Testis (tissue), 3 donors: Measurements from ENCODE around the gene IL20RA. TPM values are rescaled to one million over a fixed set of nuclear protein-coding genes. Genes with fewer than 3 reads are reported as not detected.

ENCODE experiments used
- DNase-seq: peaks from one replicate; pipeline ENCODE4 v3.0.0-alpha.2; 2019
- H3K27ac ChIP-seq, 2 donors: fragments of 200-600 bp; sonication (generic); one replicate each; pipeline ENCODE4 v1.5.1; 2019
- H3K27me3 ChIP-seq: fragments of 200-600 bp; sonication (generic); one replicate; pipeline ENCODE4 v1.5.1; 2019
- H3K36me3 ChIP-seq: fragments of 200-600 bp; sonication (generic); one replicate; pipeline ENCODE4 v1.5.1; 2017; ENCODE audit warnings: low read depth; ENCODE audit errors: missing control alignments
- H3K4me1 ChIP-seq: fragments of 200-600 bp; sonication (generic); one replicate; pipeline ENCODE4 v1.5.1; 2019
- H3K4me3 ChIP-seq, 2 donors: fragments of 200-600 bp; sonication (generic); one replicate each; pipeline ENCODE4 v1.5.1; 2017 to 2019
- H3K9me3 ChIP-seq: fragments of 200-600 bp; sonication (generic); one replicate; pipeline ENCODE4 v1.5.1; 2017
- POLR2A ChIP-seq: fragments of 450-650 bp; IDR thresholded peaks from one replicate; pipeline ENCODE4 v1.6.1; 2017; ENCODE audit warnings: antibody characterized with exemption, mild to moderate bottlenecking, moderate library complexity
- WGBS, 2 donors: methylation state at CpG; one replicate each; pipeline ENCODE4 v1.1.5; 2018; 5-methylcytosine and 5-hydroxymethylcytosine counted together
- intact Hi-C: fragments of 100-400 bp; cut with DNase I; formaldehyde crosslinking; loops from one replicate; pipeline ENCODE4 v1.15.1; 2023; ENCODE audit warnings: low total_unique reads
- polyA plus RNA-seq: library from polyadenylated mRNA; stranded (reverse); fragments of 350-450 nt; fragmentation: Illumina TruSeq; extraction: RNeasy Lipid Tissue Mini Kit (QIAGEN cat#74804); gene quantifications from one replicate; pipeline ENCODE4 v1.2.3, GENCODE V29; 2014; ENCODE audit warnings: low read depth, low replicate concordance; ENCODE audit not compliant: insufficient read depth
- total RNA-seq, 2 donors: library from RNA; depleted of rRNA; stranded (reverse); fragments of >200 nt; gene quantifications; one replicate each; pipeline ENCODE4 v1.2.3, GENCODE V29; 2016
- TF ChIP-seq, protein P1 (sequence below), 3 experiments: fragments of 450-650 bp in 2 of 3; fragments of 200-600 bp in 1 of 3; sonication (generic) in 1 of 3; IDR thresholded peaks; one replicate each; pipeline ENCODE4 v1.5.1; 2016 to 2019; ENCODE audit warnings: antibody characterized with exemption in 3 of 3, mild to moderate bottlenecking in 2 of 3, moderate library complexity in 1 of 3

IL20RA gene
- total and polyA plus RNA-seq, 3 donors from 2014 or later: 8.4 to 16.6 (median 16.1) TPM

DNA sequence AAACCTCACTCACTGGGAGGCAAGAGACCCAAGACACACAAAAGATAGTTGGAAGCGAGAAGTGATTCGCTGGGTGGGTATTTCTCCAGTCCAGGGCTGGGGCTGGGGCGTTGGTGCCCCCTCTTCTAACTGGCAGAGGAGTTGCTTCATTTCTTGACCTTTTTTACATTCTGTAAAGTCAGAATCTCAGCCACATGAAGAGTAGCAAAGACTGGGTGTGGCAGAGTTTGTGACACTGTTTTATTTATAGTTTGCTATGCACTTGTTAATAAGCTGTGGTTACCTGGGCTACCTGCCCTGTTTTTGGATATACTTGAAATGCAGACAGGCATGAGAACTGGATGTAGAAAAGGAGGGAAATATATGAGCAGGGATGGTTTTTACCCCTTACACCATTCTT, 42.3 kb downstream of the IL20RA start:
- no peak overlapping the region for H3K27ac ChIP-seq
- H3K36me3 ChIP-seq: no peaks in the 10 kb centered on the region
- DNase-seq: no peak
- no peak overlapping the region for H3K4me3 ChIP-seq
- TF ChIP-seq POLR2A: no peak
- TF ChIP-seq, protein P1, sequence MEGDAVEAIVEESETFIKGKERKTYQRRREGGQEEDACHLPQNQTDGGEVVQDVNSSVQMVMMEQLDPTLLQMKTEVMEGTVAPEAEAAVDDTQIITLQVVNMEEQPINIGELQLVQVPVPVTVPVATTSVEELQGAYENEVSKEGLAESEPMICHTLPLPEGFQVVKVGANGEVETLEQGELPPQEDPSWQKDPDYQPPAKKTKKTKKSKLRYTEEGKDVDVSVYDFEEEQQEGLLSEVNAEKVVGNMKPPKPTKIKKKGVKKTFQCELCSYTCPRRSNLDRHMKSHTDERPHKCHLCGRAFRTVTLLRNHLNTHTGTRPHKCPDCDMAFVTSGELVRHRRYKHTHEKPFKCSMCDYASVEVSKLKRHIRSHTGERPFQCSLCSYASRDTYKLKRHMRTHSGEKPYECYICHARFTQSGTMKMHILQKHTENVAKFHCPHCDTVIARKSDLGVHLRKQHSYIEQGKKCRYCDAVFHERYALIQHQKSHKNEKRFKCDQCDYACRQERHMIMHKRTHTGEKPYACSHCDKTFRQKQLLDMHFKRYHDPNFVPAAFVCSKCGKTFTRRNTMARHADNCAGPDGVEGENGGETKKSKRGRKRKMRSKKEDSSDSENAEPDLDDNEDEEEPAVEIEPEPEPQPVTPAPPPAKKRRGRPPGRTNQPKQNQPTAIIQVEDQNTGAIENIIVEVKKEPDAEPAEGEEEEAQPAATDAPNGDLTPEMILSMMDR (IDR thresholded peaks at IDR 0.05): no peak
- no peaks in the 10 kb centered on the region for H3K9me3 ChIP-seq
- intact Hi-C loops: no loop called here
- 63 to 78% methylated on average over 3 of the region's 3 CpGs for WGBS, 2 donors
- no peaks in the 10 kb centered on the region for H3K27me3 ChIP-seq
- no peaks in the 10 kb centered on the region for H3K4me1 ChIP-seq

DNA sequence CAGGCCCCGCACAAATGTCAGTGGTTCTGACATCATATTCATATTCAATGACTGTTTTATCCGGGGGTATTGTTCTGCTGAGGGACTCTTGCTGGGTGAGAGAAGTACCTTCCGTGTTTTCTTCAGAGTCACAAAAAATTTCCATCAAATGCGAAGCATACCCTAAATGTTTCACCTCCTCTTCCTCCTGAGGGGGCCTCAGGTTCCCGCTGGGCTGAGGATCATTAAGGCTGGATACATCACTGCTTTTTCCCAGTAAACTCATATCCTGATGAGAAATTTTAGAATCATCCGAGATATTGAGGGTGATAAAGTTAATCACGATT, 42.8 kb downstream of the IL20RA start:
- TF ChIP-seq, protein P1 (IDR thresholded peaks at IDR 0.05): no peak
- TF ChIP-seq POLR2A: no peak
- Histone ChIP-seq H3K36me3 (no peaks in the 10 kb centered on the region), H3K9me3 (no peaks in the 10 kb centered on the region), H3K27ac (no peak overlapping the region), H3K4me1 (no peaks in the 10 kb centered on the region), H3K27me3 (no peaks in the 10 kb centered on the region), H3K4me3 (no peak overlapping the region)
- WGBS, 2 donors: 60 to 65% methylated on average over 7 of the region's 7 CpGs
- DNase-seq: no peak
- intact Hi-C loops: no loop called here

DNA sequence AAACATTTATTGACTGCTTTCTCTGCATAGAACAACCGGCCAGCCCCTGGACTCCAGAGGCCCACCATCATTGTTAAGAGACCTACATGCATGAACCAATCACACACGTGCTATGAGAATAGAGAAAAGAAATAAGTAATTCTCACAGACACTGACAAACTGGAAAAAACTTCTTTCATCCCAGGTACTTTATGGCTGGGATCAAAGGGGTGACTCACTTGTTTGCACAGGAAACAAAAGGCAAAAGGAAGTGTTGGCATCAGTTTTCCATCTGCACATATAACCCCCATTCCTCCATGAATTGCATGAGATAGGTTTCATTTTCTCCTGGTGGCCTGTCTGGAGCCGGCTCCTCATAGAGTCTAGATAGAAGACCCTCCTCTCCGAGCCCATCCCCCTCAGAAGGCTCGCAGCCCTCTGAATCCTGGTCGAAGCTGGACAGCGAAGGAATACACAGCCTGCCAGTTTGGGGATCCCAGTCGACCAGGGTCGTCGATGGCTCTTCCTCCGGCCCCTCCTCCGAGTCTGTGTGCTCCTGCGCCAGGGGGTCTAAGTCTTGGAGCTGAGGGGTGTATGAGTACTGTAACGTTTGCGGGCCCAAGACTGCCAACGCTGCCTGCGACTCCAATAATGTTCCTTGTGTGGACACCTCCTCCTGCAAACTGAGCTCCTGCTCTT, 43.3 kb downstream of the IL20RA start:
- no peak for DNase-seq
- H3K27me3 ChIP-seq: no peaks in the 10 kb centered on the region

DNA sequence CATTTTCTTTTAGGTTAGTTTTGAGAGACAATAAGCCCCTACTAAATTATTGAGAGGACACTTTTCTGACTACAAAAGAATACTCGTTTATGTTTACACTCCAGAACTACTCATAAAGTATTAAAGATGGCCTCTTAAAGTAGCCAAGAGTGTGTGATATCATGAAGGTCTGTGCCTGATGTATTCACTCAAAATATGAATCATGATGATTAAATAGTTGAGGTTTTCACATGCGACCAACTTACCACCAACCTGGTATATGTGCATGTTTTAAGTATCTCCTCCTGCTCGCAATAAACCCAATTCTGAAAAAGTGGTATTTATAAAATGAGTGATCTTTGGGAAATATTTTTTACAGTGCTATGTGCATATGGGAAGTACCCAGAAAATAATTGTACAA, 43.9 kb downstream of the IL20RA start:
- intact Hi-C loops: no loop called here
- TF ChIP-seq POLR2A: no peak
- TF ChIP-seq, protein P1 (IDR thresholded peaks at IDR 0.05): no peak
- H3K4me3 ChIP-seq: no peak overlapping the region
- WGBS, 2 donors: 57 to 58% methylated on average over 3 of the region's 3 CpGs
- no peaks in the 10 kb centered on the region for H3K27me3 ChIP-seq
- H3K27ac ChIP-seq: no peak overlapping the region
- H3K9me3 ChIP-seq: no peaks in the 10 kb centered on the region
- no peak for DNase-seq
- no peaks in the 10 kb centered on the region for H3K4me1 ChIP-seq
- H3K36me3 ChIP-seq: no peaks in the 10 kb centered on the region

More for the DNA sequence above, 43.3 kb downstream of the IL20RA start:
- 44 to 51% methylated on average over 11 to 17 of the region's 17 CpGs for WGBS, 2 donors
- Histone ChIP-seq H3K9me3 (no peaks in the 10 kb centered on the region), H3K4me1 (no peaks in the 10 kb centered on the region), H3K36me3 (no peaks in the 10 kb centered on the region), H3K4me3 (no peak overlapping the region), H3K27ac (no peak overlapping the region)
- TF ChIP-seq POLR2A: no peak
- TF ChIP-seq, protein P1 (IDR thresholded peaks at IDR 0.05): no peak
- intact Hi-C loops: no loop called here

DNA sequence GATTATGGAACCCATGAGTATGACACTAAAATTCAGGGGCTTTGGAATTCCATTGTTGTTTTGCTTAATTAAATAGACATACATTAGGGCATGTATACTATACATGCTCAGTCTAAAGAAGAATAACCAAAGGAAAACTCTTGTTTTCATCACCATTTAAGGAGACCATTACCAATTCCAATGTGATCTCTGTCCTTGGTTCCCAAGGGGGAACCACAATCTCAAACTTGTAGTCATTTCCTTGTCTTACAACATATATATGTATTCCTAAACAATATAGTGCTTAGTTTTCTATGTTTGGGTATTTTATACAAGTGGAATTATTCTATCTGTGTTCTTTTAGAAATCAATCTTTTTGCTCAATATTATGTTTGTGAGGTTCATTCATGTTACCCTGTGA, 49.2 kb downstream of the IL20RA start:
- intact Hi-C loops: no loop called here
- TF ChIP-seq, protein P1 (IDR thresholded peaks at IDR 0.05): no peak
- TF ChIP-seq POLR2A: no peak
- no peaks in the 10 kb centered on the region for H3K36me3 ChIP-seq
- no peaks in the 10 kb centered on the region for H3K4me1 ChIP-seq
- no peak overlapping the region for H3K27ac ChIP-seq
- no peaks in the 10 kb centered on the region for H3K27me3 ChIP-seq
- H3K4me3 ChIP-seq: no peak overlapping the region
- no peak for DNase-seq
- no peaks in the 10 kb centered on the region for H3K9me3 ChIP-seq
